WERI-Rb-1 (cell line): Measurements from ENCODE around the gene TGFB2.
A peak's percentile ranks its signal among the peaks of the same experiment; 100 is the strongest.

Source experiments
- DNase-seq: peaks from one replicate; pipeline ENCODE4 v3.0.0-alpha.2; 2020
- H3K27ac ChIP-seq: fragments of 250-450 bp; sonication (Bioruptor Pico); 2 replicates; pipeline ENCODE4 v1.5.1; 2020; ENCODE audit warnings: mild to moderate bottlenecking, moderate library complexity
- H3K27me3 ChIP-seq: fragments of 250-450 bp; sonication (Bioruptor Pico); 2 replicates; pipeline ENCODE4 v1.5.1; 2021; ENCODE audit warnings: mild to moderate bottlenecking, low read depth, moderate library complexity; ENCODE audit not compliant: insufficient read depth, severe bottlenecking
- H3K36me3 ChIP-seq: fragments of 250-450 bp; sonication (Bioruptor Pico); 2 replicates; pipeline ENCODE4 v1.5.1; 2020; ENCODE audit warnings: mild to moderate bottlenecking, moderate library complexity
- H3K4me3 ChIP-seq: 2 replicates; pipeline ENCODE4 v1.5.1; 2011; ENCODE audit warnings: low read depth, mild to moderate bottlenecking, control low read depth, low read length
- H3K9me3 ChIP-seq: fragments of 250-450 bp; sonication (Bioruptor Pico); 2 replicates; pipeline ENCODE4 v1.5.1; 2021; ENCODE audit warnings: mild to moderate bottlenecking, moderate library complexity; ENCODE audit not compliant: severe bottlenecking
- CTCF ChIP-seq: IDR thresholded peaks from 2 replicates; pipeline ENCODE4 v1.5.1; 2011; ENCODE audit warnings: low read depth, mild to moderate bottlenecking, control low read depth, inconsistent platforms, low read length

The TGFB2 gene

GRCh38 chr1:218403300-218403699 is 58.2 kb downstream of the TGFB2 start:
- TF ChIP-seq CTCF: no peak
- Histone ChIP-seq H3K4me3 (no peak overlapping the region), H3K36me3 (no peaks in the 10 kb centered on the region), H3K9me3 (no peaks in the 10 kb centered on the region), H3K27ac (no peak overlapping the region), H3K27me3 (no peaks in the 10 kb centered on the region)
- no peak for DNase-seq

- Histone ChIP-seq H3K4me3 (no peak overlapping the region), H3K9me3 (no peaks in the 10 kb centered on the region), H3K27ac (no peak overlapping the region), H3K36me3 (no peaks in the 10 kb centered on the region), H3K27me3 (no peaks in the 10 kb centered on the region)
- TF ChIP-seq CTCF: no peak
- DNase-seq: no peak
Observed at GRCh38 chr1:218407630-218408029, 62.5 kb downstream of the TGFB2 start.

GRCh38 chr1:218408135-218408534 is 63.0 kb downstream of the TGFB2 start:
- DNase-seq: no peak
- Histone ChIP-seq H3K27me3 (no peaks in the 10 kb centered on the region), H3K9me3 (no peaks in the 10 kb centered on the region), H3K27ac (no peak overlapping the region), H3K36me3 (no peaks in the 10 kb centered on the region), H3K4me3 (no peak overlapping the region)
- TF ChIP-seq CTCF: no peak

- no peak overlapping the region for H3K27ac ChIP-seq
Observed at GRCh38 chr1:218408942-218409341, 63.8 kb downstream of the TGFB2 start.

GRCh38 chr1:218409946-218410510 is 64.9 kb downstream of the TGFB2 start:
- H3K36me3 ChIP-seq: no peaks in the 10 kb centered on the region
- no peak overlapping the region for H3K27ac ChIP-seq
- DNase-seq: no peak
- H3K4me3 ChIP-seq: no peak overlapping the region
- H3K27me3 ChIP-seq: no peaks in the 10 kb centered on the region
- H3K9me3 ChIP-seq: no peaks in the 10 kb centered on the region
- TF ChIP-seq CTCF: no peak

More at GRCh38 chr1:218408942-218409341, 63.8 kb downstream of the TGFB2 start:
- no peak for TF ChIP-seq CTCF
- Histone ChIP-seq H3K36me3 (no peaks in the 10 kb centered on the region), H3K4me3 (no peak overlapping the region), H3K27me3 (no peaks in the 10 kb centered on the region), H3K9me3 (no peaks in the 10 kb centered on the region)
- DNase-seq: peak; percentile 72

- H3K36me3 ChIP-seq: no peaks in the 10 kb centered on the region
- H3K27me3 ChIP-seq: no peaks in the 10 kb centered on the region
- DNase-seq: no peak
- no peaks in the 10 kb centered on the region for H3K9me3 ChIP-seq
- TF ChIP-seq CTCF: no peak
- H3K27ac ChIP-seq: no peak overlapping the region
- no peak overlapping the region for H3K4me3 ChIP-seq
Observed at GRCh38 chr1:218411101-218411500, 66.0 kb downstream of the TGFB2 start.
